IPS-15b (cell line): ENCODE data around the gene PRDM16.

Experiments
- H3K27me3 ChIP-seq: one replicate; pipeline ENCODE4 v1.6.1; 2013; ENCODE audit warnings: low read length; ENCODE audit not compliant: control insufficient read depth, insufficient read depth
- H3K36me3 ChIP-seq: one replicate; pipeline ENCODE4 v1.6.1; 2013; ENCODE audit warnings: low read length; ENCODE audit not compliant: control insufficient read depth, insufficient read depth
- H3K4me1 ChIP-seq: one replicate; pipeline ENCODE4 v1.6.1; 2013; ENCODE audit warnings: mild to moderate bottlenecking, low read length; ENCODE audit not compliant: control insufficient read depth, insufficient read depth
- H3K4me3 ChIP-seq: one replicate; pipeline ENCODE4 v1.5.1; 2013; ENCODE audit warnings: low read depth, low read length
- H3K9ac ChIP-seq: one replicate; pipeline ENCODE4 v1.6.1; 2013; ENCODE audit warnings: low read depth, mild to moderate bottlenecking, low read length
- H3K9me3 ChIP-seq: one replicate; pipeline ENCODE4 v1.6.1; 2013; ENCODE audit warnings: mild to moderate bottlenecking, low read length; ENCODE audit not compliant: control insufficient read depth, insufficient read depth

Gene PRDM16

GRCh38 chr1:3152143-3152542 is 83.1 kb downstream of the PRDM16 start:
- Histone ChIP-seq H3K4me1 (no peaks in the 10 kb centered on the region), H3K27me3 (no peaks in the 10 kb centered on the region), H3K9me3 (no peaks in the 10 kb centered on the region), H3K4me3 (no peak overlapping the region), H3K9ac (no peak overlapping the region), H3K36me3 (no peaks in the 10 kb centered on the region)

GRCh38 chr1:3153197-3153596 is 84.2 kb downstream of the PRDM16 start:
- no peaks in the 10 kb centered on the region for H3K9me3 ChIP-seq
- no peaks in the 10 kb centered on the region for H3K36me3 ChIP-seq
- H3K9ac ChIP-seq, result no peak overlapping the region
- no peaks in the 10 kb centered on the region for H3K4me1 ChIP-seq
- no peaks in the 10 kb centered on the region for H3K27me3 ChIP-seq
- H3K4me3 ChIP-seq, result no peak overlapping the region

GRCh38 chr1:3153902-3154795 is 85.1 kb downstream of the PRDM16 start:
- H3K9ac ChIP-seq, result no peak overlapping the region
- H3K27me3 ChIP-seq, result no peaks in the 10 kb centered on the region
- no peak overlapping the region for H3K4me3 ChIP-seq
- no peaks in the 10 kb centered on the region for H3K4me1 ChIP-seq
- H3K36me3 ChIP-seq, result no peaks in the 10 kb centered on the region
- H3K9me3 ChIP-seq, result no peaks in the 10 kb centered on the region

GRCh38 chr1:3155056-3155925 is 86.3 kb downstream of the PRDM16 start:
- Histone ChIP-seq H3K27me3 (no peaks in the 10 kb centered on the region), H3K36me3 (no peaks in the 10 kb centered on the region), H3K4me1 (no peaks in the 10 kb centered on the region), H3K9me3 (no peaks in the 10 kb centered on the region), H3K4me3 (no peak overlapping the region), H3K9ac (no peak overlapping the region)

- Histone ChIP-seq H3K36me3 (no peaks in the 10 kb centered on the region), H3K9ac (no peak overlapping the region), H3K27me3 (no peaks in the 10 kb centered on the region), H3K4me3 (no peak overlapping the region), H3K4me1 (no peaks in the 10 kb centered on the region), H3K9me3 (no peaks in the 10 kb centered on the region)
Measured at GRCh38 chr1:3155926-3156220, 86.9 kb downstream of the PRDM16 start.

- H3K27me3 ChIP-seq, result no peaks in the 10 kb centered on the region
- no peaks in the 10 kb centered on the region for H3K36me3 ChIP-seq
- no peak overlapping the region for H3K4me3 ChIP-seq
- no peak overlapping the region for H3K9ac ChIP-seq
- no peaks in the 10 kb centered on the region for H3K4me1 ChIP-seq
- no peaks in the 10 kb centered on the region for H3K9me3 ChIP-seq
Measured at GRCh38 chr1:3156936-3157335, 87.9 kb downstream of the PRDM16 start.

- no peak overlapping the region for H3K4me3 ChIP-seq
- no peaks in the 10 kb centered on the region for H3K36me3 ChIP-seq
- no peak overlapping the region for H3K9ac ChIP-seq
- H3K4me1 ChIP-seq, result no peaks in the 10 kb centered on the region
- H3K27me3 ChIP-seq, result no peaks in the 10 kb centered on the region
- no peaks in the 10 kb centered on the region for H3K9me3 ChIP-seq
Measured at GRCh38 chr1:3158347-3158746, 89.3 kb downstream of the PRDM16 start.

GRCh38 chr1:3159121-3159520 is 90.1 kb downstream of the PRDM16 start:
- Histone ChIP-seq H3K36me3 (no peaks in the 10 kb centered on the region), H3K4me1 (no peaks in the 10 kb centered on the region), H3K4me3 (no peak overlapping the region), H3K9ac (no peak overlapping the region), H3K27me3 (no peaks in the 10 kb centered on the region), H3K9me3 (no peaks in the 10 kb centered on the region)

- H3K27me3 ChIP-seq, result no peaks in the 10 kb centered on the region
- H3K36me3 ChIP-seq, result no peaks in the 10 kb centered on the region
- no peaks in the 10 kb centered on the region for H3K4me1 ChIP-seq
- no peak overlapping the region for H3K4me3 ChIP-seq
- no peaks in the 10 kb centered on the region for H3K9me3 ChIP-seq
- no peak overlapping the region for H3K9ac ChIP-seq
Measured at GRCh38 chr1:3159996-3160395, 91.0 kb downstream of the PRDM16 start.

GRCh38 chr1:3160647-3161145 is 91.7 kb downstream of the PRDM16 start:
- no peak overlapping the region for H3K9ac ChIP-seq
- no peak overlapping the region for H3K4me3 ChIP-seq
- H3K27me3 ChIP-seq, result no peaks in the 10 kb centered on the region
- H3K4me1 ChIP-seq, result no peaks in the 10 kb centered on the region
- H3K36me3 ChIP-seq, result no peaks in the 10 kb centered on the region
- H3K9me3 ChIP-seq, result no peaks in the 10 kb centered on the region

GRCh38 chr1:3161176-3161840 is 92.3 kb downstream of the PRDM16 start:
- no peaks in the 10 kb centered on the region for H3K27me3 ChIP-seq
- no peak overlapping the region for H3K4me3 ChIP-seq
- H3K4me1 ChIP-seq, result no peaks in the 10 kb centered on the region
- no peaks in the 10 kb centered on the region for H3K36me3 ChIP-seq
- H3K9me3 ChIP-seq, result no peaks in the 10 kb centered on the region
- no peak overlapping the region for H3K9ac ChIP-seq
